GM12865 (cell line): Measurements from ENCODE around the gene USP6.
"Not testable (repeated sequence)": the region's sequence is repeated elsewhere in the genome, so short reads cannot be mapped to it uniquely, and the experiment has no call there.

Experiments used
- DNase-seq: peaks from one replicate; pipeline ENCODE4 v3.0.0; 2010; ENCODE audit warnings: low read depth
- H3K4me3 ChIP-seq: 2 replicates; pipeline ENCODE4 v1.5.1; 2011; ENCODE audit warnings: mild to moderate bottlenecking, low read depth, low read length, control low read depth
- CTCF ChIP-seq: IDR thresholded peaks from 2 replicates; pipeline ENCODE4 v1.5.1; 2011; ENCODE audit warnings: low read length, control low read depth, low read depth, inconsistent platforms; ENCODE audit not compliant: insufficient read depth; ENCODE audit errors: missing control alignments

Gene USP6

GRCh38 chr17:5138616-5139457 lies 23.0 kb downstream of the USP6 start:
- no peak for DNase-seq
- no peak for TF ChIP-seq CTCF
- no peak overlapping the region for H3K4me3 ChIP-seq

- TF ChIP-seq CTCF: no peak
- DNase-seq: no peak
- H3K4me3 ChIP-seq: no peak overlapping the region
Measured at GRCh38 chr17:5139458-5139732, 23.6 kb downstream of the USP6 start.

- DNase-seq, H3K4me3 ChIP-seq: not testable (repeated sequence)
Measured at GRCh38 chr17:5142877-5143276, 27.0 kb downstream of the USP6 start.

GRCh38 chr17:5146122-5146521 lies 30.3 kb downstream of the USP6 start:
- not testable (repeated sequence) for DNase-seq, H3K4me3 ChIP-seq

GRCh38 chr17:5160702-5161101 lies 44.9 kb downstream of the USP6 start:
- DNase-seq, H3K4me3 ChIP-seq: not testable (repeated sequence)

GRCh38 chr17:5161793-5162192 lies 46.0 kb downstream of the USP6 start:
- H3K4me3 ChIP-seq, DNase-seq: not testable (repeated sequence)

- TF ChIP-seq CTCF: no peak
- H3K4me3 ChIP-seq: no peak overlapping the region
- DNase-seq: no peak
Measured at GRCh38 chr17:5164436-5164835, 48.6 kb downstream of the USP6 start.

- not testable (repeated sequence) for H3K4me3 ChIP-seq, DNase-seq
Measured at GRCh38 chr17:5165791-5166564, 50.1 kb downstream of the USP6 start.

GRCh38 chr17:5175027-5175426 lies 59.2 kb downstream of the USP6 start:
- H3K4me3 ChIP-seq: not testable (repeated sequence)

GRCh38 chr17:5179003-5179402 lies 63.2 kb downstream of the USP6 start:
- no peak overlapping the region for H3K4me3 ChIP-seq
- DNase-seq: no peak
- no peak for TF ChIP-seq CTCF

More at GRCh38 chr17:5175027-5175426, 59.2 kb downstream of the USP6 start:
- not testable (repeated sequence) for DNase-seq
